Mesenchymal stem cell (in vitro differentiated cells and primary cell): ENCODE measurements around the gene UBE2L3.
"Not testable (repeated sequence)": the region's sequence is repeated elsewhere in the genome, so short reads cannot be mapped to it uniquely, and the experiment has no call there.

Source experiments
- DNase-seq: peaks from one replicate; pipeline ENCODE4 v3.0.0-alpha.2; 2013
- H2AFZ ChIP-seq: one replicate; pipeline ENCODE4 v1.6.1; 2013; ENCODE audit warnings: low read depth, mild to moderate bottlenecking, control low read depth, inconsistent platforms, low read length, moderate library complexity
- H2AK5ac ChIP-seq: 2 replicates; pipeline ENCODE4 v1.6.1; 2013; ENCODE audit warnings: low read length, moderate library complexity, mild to moderate bottlenecking, inconsistent platforms; ENCODE audit not compliant: severe bottlenecking
- H2BK120ac ChIP-seq: one replicate; pipeline ENCODE4 v1.6.1; 2013; ENCODE audit warnings: low read depth, mild to moderate bottlenecking, inconsistent platforms, low read length, moderate library complexity
- H2BK12ac ChIP-seq, 2 experiments: one replicate each; pipeline ENCODE4 v1.6.1; 2013; ENCODE audit warnings: inconsistent platforms in 2 of 2, low read length in 2 of 2, mild to moderate bottlenecking in 2 of 2, moderate library complexity in 2 of 2, control low read depth in 1 of 2
- H2BK15ac ChIP-seq: one replicate; pipeline ENCODE4 v1.6.1; 2013; ENCODE audit warnings: mild to moderate bottlenecking, low read depth, inconsistent platforms; ENCODE audit not compliant: poor library complexity, severe bottlenecking
- H2BK5ac ChIP-seq: 2 replicates; pipeline ENCODE4 v1.6.1; 2013; ENCODE audit warnings: low read depth, mild to moderate bottlenecking, low read length, control low read depth, inconsistent platforms; ENCODE audit not compliant: poor library complexity, severe bottlenecking
- H3K14ac ChIP-seq, 2 experiments: one replicate each; pipeline ENCODE4 v1.6.1; 2013; ENCODE audit warnings: inconsistent platforms in 2 of 2, low read length in 2 of 2, control low read depth in 1 of 2, mild to moderate bottlenecking in 1 of 2, moderate library complexity in 1 of 2
- H3K18ac ChIP-seq, 2 experiments: one replicate each; pipeline ENCODE4 v1.6.1; 2013; ENCODE audit warnings: inconsistent platforms in 2 of 2, low read length in 2 of 2, control low read depth in 1 of 2, low read depth in 1 of 2, mild to moderate bottlenecking in 1 of 2
- H3K23ac ChIP-seq, 2 experiments: one replicate each; pipeline ENCODE4 v1.6.1; 2013; ENCODE audit warnings: inconsistent platforms in 2 of 2, low read length in 2 of 2, mild to moderate bottlenecking in 2 of 2, moderate library complexity in 2 of 2, control low read depth in 1 of 2
- H3K27ac ChIP-seq: 2 replicates; pipeline ENCODE4 v1.5.1; 2013; ENCODE audit warnings: mild to moderate bottlenecking, moderate library complexity, low read length, control low read depth, inconsistent platforms; ENCODE audit not compliant: poor library complexity, severe bottlenecking
- H3K27me3 ChIP-seq, 2 experiments: 2 replicates each; pipeline versions ENCODE4 v1.6.1 to v1.7.0; 2013; ENCODE audit warnings: low read length in 2 of 2, mild to moderate bottlenecking in 2 of 2, moderate library complexity in 2 of 2, control low read depth in 1 of 2, inconsistent platforms in 1 of 2; ENCODE audit not compliant: control insufficient read depth in 1 of 2, insufficient read depth in 1 of 2
- H3K36me3 ChIP-seq, 2 experiments: 2 replicates each; pipeline versions ENCODE4 v1.6.1 to v1.7.0; 2013; ENCODE audit warnings: low read length in 2 of 2, control low read depth in 1 of 2, inconsistent platforms in 1 of 2, low read depth in 1 of 2, mild to moderate bottlenecking in 1 of 2; ENCODE audit not compliant: insufficient read depth in 2 of 2, control insufficient read depth in 1 of 2
- H3K4ac ChIP-seq, 2 experiments: one replicate each; pipeline ENCODE4 v1.6.1; 2013; ENCODE audit warnings: inconsistent platforms in 2 of 2, low read length in 2 of 2, mild to moderate bottlenecking in 2 of 2, moderate library complexity in 2 of 2, control low read depth in 1 of 2, low read depth in 1 of 2
- H3K4me1 ChIP-seq: 2 replicates; pipeline ENCODE4 v1.6.1; 2013; ENCODE audit warnings: low read depth, low read length, control low read depth; ENCODE audit not compliant: control insufficient read depth, insufficient read depth
- H3K4me2 ChIP-seq: 2 replicates; pipeline ENCODE4 v1.6.1; 2013; ENCODE audit warnings: low read length, mild to moderate bottlenecking, inconsistent platforms; ENCODE audit not compliant: poor library complexity, severe bottlenecking
- H3K4me3 ChIP-seq, 2 experiments: 2 replicates each; pipeline versions ENCODE4 v1.5.1 to v1.7.0; 2013; ENCODE audit warnings: low read length in 2 of 2, mild to moderate bottlenecking in 2 of 2, control low read depth in 1 of 2, low read depth in 1 of 2; ENCODE audit not compliant: insufficient read depth in 1 of 2
- H3K79me1 ChIP-seq: replicated peaks from 2 replicates; pipeline ENCODE4 v1.6.1; 2013; ENCODE audit warnings: mild to moderate bottlenecking, control low read depth, low read length, inconsistent platforms; ENCODE audit not compliant: poor library complexity, severe bottlenecking
- H3K9ac ChIP-seq: 2 replicates; pipeline ENCODE4 v1.7.0; 2013; ENCODE audit warnings: mild to moderate bottlenecking, low read length, moderate library complexity
- H3K9me3 ChIP-seq: 2 replicates; pipeline ENCODE4 v1.7.0; 2013; ENCODE audit warnings: mild to moderate bottlenecking, low read length; ENCODE audit not compliant: control insufficient read depth
- H4K8ac ChIP-seq: one replicate; pipeline ENCODE4 v1.6.1; 2013; ENCODE audit warnings: inconsistent platforms, mild to moderate bottlenecking, low read length, moderate library complexity
- H4K91ac ChIP-seq: one replicate; pipeline ENCODE4 v1.6.1; 2013; ENCODE audit warnings: mild to moderate bottlenecking, low read length, inconsistent platforms
- WGBS: methylation state at CpG from one replicate; pipeline ENCODE4 v1.1.7; 2013; ENCODE audit warnings: mixed read lengths; 5-methylcytosine and 5-hydroxymethylcytosine counted together

The UBE2L3 gene

DNA sequence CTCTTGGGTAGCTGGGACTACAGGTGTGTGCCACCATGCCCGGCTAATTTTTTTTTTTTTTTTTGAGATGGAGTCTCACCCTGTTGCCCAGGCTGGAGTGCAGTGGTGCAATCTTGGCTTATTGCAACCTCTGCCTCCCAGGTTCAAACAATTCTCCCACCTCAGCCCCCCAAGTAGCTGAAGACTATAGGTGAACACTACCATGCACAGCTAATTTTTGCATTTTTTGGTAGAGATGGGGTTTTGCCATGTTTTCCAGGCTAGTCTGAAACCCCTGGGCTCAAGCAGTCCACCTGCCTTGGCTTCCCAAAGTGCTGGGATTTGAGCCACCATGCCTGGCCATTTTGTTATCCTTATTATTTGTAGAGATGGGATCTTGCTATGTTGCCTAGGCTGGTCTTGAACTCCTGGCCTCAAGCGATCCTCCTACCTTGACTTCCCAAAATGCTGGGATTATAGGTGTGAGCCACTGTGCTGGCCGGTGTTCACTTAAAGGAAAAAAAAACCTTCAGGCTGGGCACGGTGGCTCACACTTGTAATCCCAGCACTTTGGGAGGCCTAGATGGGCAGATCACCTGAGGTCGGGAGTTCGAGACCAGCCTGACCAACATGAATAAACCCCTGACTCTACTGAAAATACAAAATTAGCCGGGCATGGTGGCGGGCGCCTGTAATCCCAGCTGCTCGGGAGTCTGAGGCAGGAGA is 13.6 kb downstream of the UBE2L3 start:
- not testable (repeated sequence) for H4K8ac ChIP-seq, H3K4me2 ChIP-seq, H3K9ac ChIP-seq, H3K27ac ChIP-seq, H2AFZ ChIP-seq, H2AK5ac ChIP-seq, DNase-seq, H3K9me3 ChIP-seq, H2BK5ac ChIP-seq, H3K14ac ChIP-seq, H2BK12ac ChIP-seq, H2BK120ac ChIP-seq, H3K4me3 ChIP-seq, H3K4ac ChIP-seq, H2BK15ac ChIP-seq, H3K27me3 ChIP-seq, H4K91ac ChIP-seq, H3K23ac ChIP-seq, H3K79me1 ChIP-seq
- 96% methylated on average over 10 of the region's 10 CpGs for WGBS
- peaks cover 3 to 13% of the 10 kb centered on the region in 2 experiments for H3K36me3 ChIP-seq
- H3K4me1 ChIP-seq, result peaks cover 10% of the 10 kb centered on the region
- peak overlapping the region in 1 of 2 experiments; percentile 7 for H3K18ac ChIP-seq

DNA sequence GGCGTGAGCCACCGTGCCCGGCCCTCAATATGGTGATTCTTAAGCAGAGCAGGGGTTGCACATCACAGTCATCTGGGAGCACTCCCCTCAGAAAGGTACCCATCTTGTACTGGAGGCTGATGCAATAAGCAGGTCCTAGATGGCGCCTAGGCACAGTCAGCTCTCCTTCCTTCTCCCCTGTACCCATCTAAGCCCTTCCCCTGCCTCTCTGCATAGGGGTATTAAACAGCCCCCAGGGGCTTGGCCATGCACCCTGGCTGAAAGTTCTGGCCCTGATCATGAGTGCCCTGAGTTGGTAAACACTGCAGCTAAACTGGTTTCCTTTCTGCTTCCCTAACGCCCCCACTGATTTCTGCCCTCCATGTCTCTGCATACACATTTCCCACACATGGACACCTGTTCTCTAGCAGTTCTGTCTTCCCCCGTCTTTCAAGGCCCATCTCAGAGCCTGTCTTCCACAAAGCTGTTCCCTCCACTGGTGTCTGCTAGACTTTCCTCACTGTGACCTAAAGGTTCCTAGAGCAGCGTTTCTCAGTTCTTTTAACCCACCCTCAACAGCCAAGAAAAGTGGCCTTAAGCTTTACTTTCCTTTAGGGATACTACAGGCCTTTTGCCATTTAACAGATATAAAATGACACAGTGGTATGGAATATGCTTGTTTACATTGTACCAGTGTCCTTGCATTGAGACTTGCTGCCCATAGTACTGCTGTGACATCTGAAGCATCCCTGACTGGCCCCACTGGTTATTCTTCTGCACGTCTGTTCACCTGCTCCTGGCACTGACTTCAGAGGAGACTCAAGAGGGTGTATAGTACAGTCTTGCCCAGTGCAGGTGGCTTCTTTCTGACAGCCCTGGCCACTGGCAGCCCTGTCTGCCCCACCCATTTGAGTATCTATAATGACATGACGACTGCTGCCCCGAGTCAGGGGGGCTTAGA is 15.6 kb downstream of the UBE2L3 start:
- Histone ChIP-seq H3K4me3 (no peak overlapping the region), H3K27me3 (no peaks in the 10 kb centered on the region), H3K4me2 (no peak overlapping the region), H3K18ac (no peak overlapping the region), H3K23ac (no peak overlapping the region), H3K4ac (no peak overlapping the region), H2BK15ac (no peak overlapping the region), H3K9ac (no peak overlapping the region), H3K27ac (no peak overlapping the region), H2BK12ac (no peak overlapping the region), H3K36me3 (peaks cover 3 to 18% of the 10 kb centered on the region in 2 experiments), H2BK120ac (no peak overlapping the region), H3K79me1 (no peaks in the 10 kb centered on the region), H2AFZ (no peak overlapping the region), H3K9me3 (no peaks in the 10 kb centered on the region), H3K4me1 (peaks cover 8% of the 10 kb centered on the region), H2AK5ac (no peak overlapping the region), H2BK5ac (no peak overlapping the region), H4K91ac (no peak overlapping the region), H3K14ac (no peak overlapping the region), H4K8ac (no peak overlapping the region)
- 95% methylated on average over 10 of the region's 10 CpGs for WGBS
- no peak for DNase-seq

DNA sequence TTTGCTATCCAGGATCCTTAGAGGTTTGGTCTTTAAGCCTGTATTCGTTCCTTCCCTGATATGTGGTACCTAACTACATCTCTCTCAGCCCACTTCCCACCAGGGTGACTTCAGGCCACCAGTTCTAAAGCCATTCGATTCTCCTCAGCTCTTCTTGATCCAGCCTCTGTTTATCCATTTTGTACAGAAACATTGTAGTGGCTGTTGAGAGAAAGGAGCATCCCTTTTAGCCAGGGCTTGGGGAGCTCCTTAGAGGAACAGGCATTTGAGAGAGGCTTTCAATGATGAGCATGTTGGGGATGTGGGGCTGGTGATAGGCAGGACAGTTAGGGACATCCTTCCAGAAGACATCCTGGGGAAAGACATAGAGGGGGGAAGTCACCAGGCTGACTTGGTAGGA is 17.9 kb downstream of the UBE2L3 start:
- DNase-seq, result no peak
- peaks cover 6 to 13% of the 10 kb centered on the region in 2 experiments for H3K36me3 ChIP-seq
- no peak overlapping the region for H2AFZ ChIP-seq
- H3K27me3 ChIP-seq, result no peaks in the 10 kb centered on the region
- no peak overlapping the region for H4K8ac ChIP-seq
- no peak overlapping the region for H3K18ac ChIP-seq
- no peak overlapping the region for H2BK5ac ChIP-seq
- no peak overlapping the region for H2BK15ac ChIP-seq
- H4K91ac ChIP-seq, result no peak overlapping the region
- no peak overlapping the region for H2BK120ac ChIP-seq
- H3K4me1 ChIP-seq, result peaks cover 7% of the 10 kb centered on the region
- H3K4me2 ChIP-seq, result no peak overlapping the region
- H3K79me1 ChIP-seq, result no peaks in the 10 kb centered on the region
- H3K27ac ChIP-seq, result no peak overlapping the region
- no peak overlapping the region for H3K9ac ChIP-seq
- H3K9me3 ChIP-seq, result no peaks in the 10 kb centered on the region
- 100% methylated on average over 2 of the region's 2 CpGs for WGBS
- no peak overlapping the region for H2AK5ac ChIP-seq
- H3K4ac ChIP-seq, result no peak overlapping the region
- no peak overlapping the region for H3K23ac ChIP-seq
- no peak overlapping the region for H3K14ac ChIP-seq
- no peak overlapping the region for H3K4me3 ChIP-seq
- H2BK12ac ChIP-seq, result no peak overlapping the region
